ENCODE data around the gene BAHCC1. TPM values are rescaled to one million over a fixed set of nuclear protein-coding genes. Genes with fewer than 3 reads are reported as not detected.

BAHCC1 gene
- polyA plus RNA-seq, 4 donors = 2.2 to 26.9 (median 9.8) TPM

Other genes starting within 250 kb of the BAHCC1 start
- under 1 TPM in 1 of 4 donors, not detected in 3; 0.31 TPM for gene PVALEF, start 229.9 kb upstream of the BAHCC1 start, polyA plus RNA-seq
- gene AATK, start 229.2 kb upstream of the BAHCC1 start, polyA plus RNA-seq = 100 to 1,000 TPM in 1 of 4 donors, 10 to 100 TPM in 3; 33.1 to 118 (median 95.7) TPM
- 1 to 10 TPM; 4.0 to 8.8 (median 6.6) TPM for gene CEP131, start 172.5 kb upstream of the BAHCC1 start, polyA plus RNA-seq
- gene TEPSIN, start 156.4 kb upstream of the BAHCC1 start, polyA plus RNA-seq = 10 to 100 TPM; 19.3 to 89.9 (median 36.0) TPM
- gene NDUFAF8, start 156.1 kb upstream of the BAHCC1 start, polyA plus RNA-seq = 10 to 100 TPM; 25.9 to 39.5 (median 35.7) TPM
- 100 to 1,000 TPM in 1 of 4 donors, 10 to 100 TPM in 3; 48.4 to 107 (median 79.2) TPM for gene SLC38A10, start 100.2 kb upstream of the BAHCC1 start, polyA plus RNA-seq
- gene ACTG1, start 117.3 kb downstream of the BAHCC1 start, polyA plus RNA-seq = 1,000 to 10,000 TPM; 1,318 to 3,459 (median 1,787) TPM
- gene FSCN2, start 132.9 kb downstream of the BAHCC1 start, polyA plus RNA-seq = 1 to 10 TPM in 2 of 4 donors, not detected in 2; 1.2 to 1.3 TPM
- 10 to 100 TPM; 23.7 to 30.2 (median 26.9) TPM for gene FAAP100, start 156.9 kb downstream of the BAHCC1 start, polyA plus RNA-seq
- 10 to 100 TPM; 33.0 to 45.0 (median 34.1) TPM for gene NPLOC4, start 241.7 kb downstream of the BAHCC1 start, polyA plus RNA-seq
- gene TSPAN10, start 241.7 kb downstream of the BAHCC1 start, polyA plus RNA-seq = 1 to 10 TPM in 1 of 4 donors, under 1 TPM in 1, not detected in 2; 0.40 to 1.1 TPM